GM19238 (cell line): ENCODE results near the gene EHMT2.
"Not testable (repeated sequence)": the region's sequence is repeated elsewhere in the genome, so short reads cannot be mapped to it uniquely, and the experiment has no call there.

Source experiments
- DNase-seq: peaks from one replicate; pipeline ENCODE4 v3.0.0; 2011; ENCODE audit warnings: low spot score; ENCODE audit not compliant: insufficient read length

EHMT2 gene

DNA sequence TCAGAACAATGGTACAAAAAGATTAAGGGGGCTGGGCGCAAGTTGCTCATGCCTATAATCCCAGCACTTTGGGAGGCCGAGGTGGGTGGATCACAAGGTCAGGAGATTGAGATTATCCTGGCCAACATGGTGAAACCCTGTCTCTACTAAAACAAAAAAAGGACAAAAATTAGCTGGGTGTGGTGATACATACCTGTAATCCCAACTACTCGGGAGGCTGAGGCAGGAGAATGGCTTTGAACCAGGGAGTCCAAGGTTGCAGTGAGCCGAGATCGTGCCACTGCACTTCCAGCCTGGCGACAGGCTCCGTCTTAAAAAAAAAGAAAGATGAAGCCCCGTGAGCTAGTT lies 57.7 kb downstream of the EHMT2 start:
- DNase-seq: not testable (repeated sequence)

DNA sequence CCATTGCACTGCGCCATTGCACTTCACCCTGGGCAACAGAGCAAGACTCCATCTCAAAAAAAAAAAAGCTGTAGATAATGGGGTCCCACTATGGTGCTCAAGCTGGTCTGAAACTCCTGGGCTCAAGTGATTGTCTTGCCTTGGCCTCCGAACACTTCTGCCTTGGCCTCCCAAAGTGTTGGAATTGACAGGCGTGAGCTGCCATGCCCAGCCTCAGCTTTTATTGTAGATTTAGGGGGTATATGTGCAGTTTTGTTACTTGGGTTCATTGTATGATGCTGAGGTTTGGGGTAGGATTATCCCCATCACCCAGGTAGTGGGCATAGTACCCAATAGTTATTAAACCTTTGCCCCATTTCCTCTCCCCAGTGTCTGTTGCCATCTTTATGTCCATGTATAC lies 58.5 kb downstream of the EHMT2 start:
- DNase-seq: no peak

DNA sequence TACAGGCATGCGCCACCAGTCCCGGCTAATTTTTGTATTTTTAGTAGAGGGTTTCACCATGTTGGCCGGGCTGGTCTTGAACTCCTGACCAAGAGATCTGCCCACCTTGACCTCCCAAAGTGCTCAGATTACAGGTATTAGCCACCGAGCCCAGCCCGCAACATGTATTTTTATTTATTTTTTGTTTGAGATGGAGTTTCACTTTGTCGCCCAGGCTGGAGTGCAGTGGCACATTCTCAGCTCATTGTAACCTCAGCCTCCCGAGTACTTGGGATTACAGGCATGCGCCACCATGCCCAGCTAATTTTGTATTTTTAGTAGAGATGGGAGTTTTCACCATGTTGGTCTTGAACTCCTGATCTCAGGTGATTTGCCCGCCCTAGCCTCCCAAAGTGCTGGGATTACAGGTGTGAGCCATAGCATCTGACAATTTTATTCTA lies 59.4 kb downstream of the EHMT2 start:
- DNase-seq: not testable (repeated sequence)

DNA sequence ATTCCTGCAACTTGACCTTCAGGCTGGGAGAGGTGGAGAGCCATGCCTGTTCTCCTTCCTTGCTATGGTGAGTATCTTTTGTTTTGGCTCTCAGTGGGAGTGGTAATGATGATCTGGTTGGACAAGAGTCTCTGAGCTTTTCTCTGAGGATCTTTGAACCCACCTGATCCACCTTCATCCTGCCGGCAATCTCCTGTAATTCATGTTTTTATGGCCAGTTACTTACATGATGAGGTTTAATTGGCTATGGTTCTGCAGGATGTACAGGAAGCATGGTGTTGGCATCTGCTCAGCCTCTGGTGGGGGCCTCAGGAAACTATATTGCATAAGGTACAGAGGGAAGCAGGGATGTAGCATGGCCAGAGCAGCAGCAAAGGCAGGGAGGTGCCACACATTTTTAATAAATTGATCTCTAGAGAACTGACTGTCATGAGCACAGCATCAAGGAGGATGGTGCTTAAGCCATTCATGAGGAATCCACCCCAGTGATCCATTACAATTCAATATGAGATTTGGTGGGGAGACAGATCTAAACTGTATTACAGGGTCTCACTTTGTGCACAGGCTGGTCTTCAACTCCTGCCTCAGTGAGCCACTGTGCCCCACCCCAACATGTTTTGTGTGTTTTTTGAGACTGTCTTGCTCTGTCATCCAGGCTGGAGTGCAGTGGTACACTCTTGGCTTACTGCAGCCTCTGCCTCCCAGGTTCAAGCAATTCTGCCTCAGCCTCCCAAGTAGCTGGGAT lies 60.0 kb downstream of the EHMT2 start:
- DNase-seq: no peak

DNA sequence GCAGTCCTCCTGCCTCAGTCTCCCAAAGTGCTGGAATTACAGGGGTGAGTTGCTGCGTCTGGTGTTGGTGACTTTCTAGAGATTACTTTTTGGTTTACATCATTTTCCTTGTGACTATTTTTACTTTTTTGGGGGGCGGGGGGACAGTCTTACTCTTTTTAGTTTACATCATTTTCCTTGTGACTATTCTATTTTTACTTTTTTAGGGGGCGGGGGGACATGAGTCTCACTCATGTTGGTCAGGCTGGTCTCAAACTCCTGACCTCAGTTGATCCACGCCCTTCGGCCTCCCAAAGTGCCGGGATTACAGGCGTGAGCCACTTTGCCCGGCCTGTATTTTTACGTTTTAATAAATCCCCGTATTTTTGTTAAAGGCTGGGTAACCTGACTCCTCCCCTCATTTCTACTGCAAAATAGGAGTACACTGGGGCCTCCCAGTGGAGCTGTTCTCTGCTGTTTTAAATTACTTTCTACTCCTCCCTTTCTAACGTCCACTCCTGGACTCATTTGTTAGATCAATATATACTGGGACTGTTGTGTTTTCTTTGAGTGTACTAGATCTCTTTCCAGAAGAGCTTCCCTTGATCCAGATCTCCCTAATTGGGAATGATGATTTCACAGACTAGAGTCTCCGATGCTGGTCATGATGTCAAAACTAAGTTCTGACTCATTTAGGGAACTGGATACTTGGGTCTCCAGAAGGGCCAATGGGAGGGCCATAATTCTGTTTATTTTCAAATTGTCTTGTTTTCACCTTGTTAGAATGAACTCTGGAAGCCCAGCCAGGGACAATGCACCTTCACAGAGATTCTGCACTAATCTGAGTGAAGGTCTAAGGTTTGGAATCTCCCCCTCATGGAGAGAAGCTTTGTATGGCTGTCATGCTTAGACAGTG lies 60.8 kb downstream of the EHMT2 start:
- no peak for DNase-seq

DNA sequence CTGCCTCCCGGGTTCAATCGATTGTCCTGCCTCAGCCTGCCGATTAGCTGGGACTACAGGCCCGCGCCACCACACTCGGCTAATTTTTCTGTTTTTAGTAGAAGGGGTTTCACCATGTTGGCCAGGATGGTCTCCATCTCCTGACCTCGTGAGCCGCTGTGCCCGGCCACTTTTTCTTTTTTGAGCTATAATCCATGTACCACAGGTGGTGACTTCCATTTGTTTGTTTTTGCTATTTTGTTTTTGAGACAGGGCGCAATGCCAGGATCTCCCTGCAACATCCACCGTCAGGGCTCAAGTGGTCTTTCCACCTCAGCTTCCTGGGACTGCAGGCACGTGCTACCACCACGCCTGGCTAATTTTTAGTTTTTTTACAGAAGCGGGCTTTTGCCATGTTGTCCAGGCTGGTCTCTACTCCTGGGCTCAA lies 61.4 kb downstream of the EHMT2 start:
- DNase-seq: no peak

DNA sequence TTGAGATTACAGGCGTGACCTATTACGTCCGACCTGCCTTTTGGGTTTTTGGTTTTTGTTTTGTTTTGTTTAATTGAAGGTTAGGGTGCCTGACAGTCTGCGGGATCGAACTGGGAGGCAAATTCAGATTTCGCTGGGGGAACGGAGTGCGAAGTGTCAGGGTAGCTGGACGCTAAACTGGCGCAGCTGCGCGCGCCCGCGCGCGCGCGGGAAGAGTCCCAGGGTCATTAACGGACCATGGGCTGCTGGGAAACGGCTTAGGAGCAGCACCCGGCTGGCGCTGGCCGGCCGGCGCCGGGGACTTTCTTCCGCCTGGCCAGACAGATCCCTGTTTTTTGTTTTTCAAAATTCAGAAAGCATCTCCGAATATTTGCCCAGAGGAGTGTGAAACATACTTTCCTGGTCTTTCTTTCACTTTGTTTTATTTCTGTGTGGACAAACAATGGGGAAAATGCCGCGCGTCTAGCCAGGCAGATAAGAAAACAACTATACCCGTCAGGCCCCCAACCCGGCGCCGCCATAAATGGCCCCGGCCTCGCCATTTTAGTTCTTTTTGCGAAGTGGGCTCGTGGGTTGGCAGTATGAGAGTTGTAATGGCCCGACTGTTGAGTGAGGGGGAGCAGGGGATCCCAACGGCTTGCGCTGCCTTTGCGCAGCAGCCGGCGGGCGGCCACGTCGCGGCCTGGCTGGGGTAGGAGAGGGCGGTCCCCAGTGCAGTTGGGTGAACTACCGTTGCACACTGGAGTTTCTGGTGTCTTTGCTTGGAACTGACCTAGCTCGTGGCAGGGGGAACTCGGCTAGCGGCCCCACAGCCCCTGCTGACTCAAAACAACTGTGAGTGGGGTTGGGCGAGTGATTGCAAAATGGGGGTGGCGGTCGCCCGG lies 62.9 kb downstream of the EHMT2 start:
- peak; percentile 71 for DNase-seq

DNA sequence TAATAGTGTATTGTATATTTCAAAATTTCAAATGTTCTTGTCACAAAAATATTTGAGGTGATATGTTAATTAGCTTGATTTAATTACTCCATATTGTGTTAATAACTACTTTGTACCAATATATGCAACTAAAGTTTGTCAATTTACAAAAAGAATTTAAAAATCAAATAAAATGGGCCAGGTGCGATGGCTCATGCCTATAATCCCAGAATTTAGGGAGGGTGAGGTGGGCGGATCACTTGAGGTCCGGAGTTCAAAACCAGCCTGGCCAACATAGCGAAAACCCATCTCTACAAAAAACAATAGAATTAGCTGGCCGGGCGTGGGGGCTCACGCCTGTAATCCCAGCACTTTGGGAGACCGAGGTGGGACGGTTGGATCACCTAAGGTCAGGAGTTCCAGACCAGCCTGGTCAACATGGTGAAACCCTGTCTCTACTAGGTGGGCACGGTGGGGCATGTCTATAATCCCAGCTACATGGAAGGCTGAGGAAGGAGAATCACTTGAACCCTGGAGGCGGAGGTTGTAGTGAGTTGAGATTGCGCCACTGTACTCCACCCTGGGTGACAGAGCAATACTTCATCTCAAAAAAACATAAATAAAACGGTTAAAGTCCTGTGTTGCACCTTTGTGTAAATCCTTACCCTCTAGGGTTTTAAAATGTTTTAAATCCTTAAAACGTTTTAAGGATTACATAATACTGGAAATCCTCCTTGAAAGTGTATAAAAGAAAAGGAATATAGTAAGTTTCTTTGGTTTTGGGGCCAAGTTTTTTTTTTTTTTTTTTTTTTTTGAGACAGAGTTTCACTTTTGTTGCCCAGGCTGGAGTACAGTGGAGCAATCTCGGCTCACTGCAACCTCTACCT lies 65.9 kb downstream of the EHMT2 start:
- no peak for DNase-seq

DNA sequence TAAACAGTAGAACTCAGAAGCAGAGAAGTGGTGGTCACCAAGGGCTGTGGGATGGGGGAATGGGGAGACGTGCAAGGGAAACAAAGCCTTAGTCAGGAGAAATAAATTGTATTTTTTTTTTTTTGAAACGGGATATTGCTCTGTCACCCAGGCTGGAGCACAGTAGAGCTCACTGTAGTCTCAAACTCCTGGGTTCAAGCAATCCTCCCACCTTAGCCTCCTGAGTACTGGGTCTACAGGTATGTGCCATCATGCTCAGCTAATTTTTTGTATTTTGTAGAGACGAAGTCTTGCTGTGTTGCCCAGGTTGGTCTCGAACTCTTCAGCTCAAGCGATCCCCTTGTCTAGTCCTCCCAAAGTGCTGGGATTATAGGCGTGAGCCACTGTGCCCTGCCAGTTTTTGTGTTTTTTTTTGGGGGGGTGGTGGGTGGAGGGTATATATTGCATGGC lies 66.6 kb downstream of the EHMT2 start:
- DNase-seq: no peak
